ENCODE results near the gene ARVCF. TPM values are rescaled to one million over a fixed set of nuclear protein-coding genes. Genes with fewer than 3 reads are reported as not detected.

ARVCF gene
- total and polyA plus RNA-seq, 9 of the 15 experiments (the other 6 are each of a cell fraction or from before 2014, with no cell fraction given), result 0.03 to 97.4 (median 15.6) TPM

DNA sequence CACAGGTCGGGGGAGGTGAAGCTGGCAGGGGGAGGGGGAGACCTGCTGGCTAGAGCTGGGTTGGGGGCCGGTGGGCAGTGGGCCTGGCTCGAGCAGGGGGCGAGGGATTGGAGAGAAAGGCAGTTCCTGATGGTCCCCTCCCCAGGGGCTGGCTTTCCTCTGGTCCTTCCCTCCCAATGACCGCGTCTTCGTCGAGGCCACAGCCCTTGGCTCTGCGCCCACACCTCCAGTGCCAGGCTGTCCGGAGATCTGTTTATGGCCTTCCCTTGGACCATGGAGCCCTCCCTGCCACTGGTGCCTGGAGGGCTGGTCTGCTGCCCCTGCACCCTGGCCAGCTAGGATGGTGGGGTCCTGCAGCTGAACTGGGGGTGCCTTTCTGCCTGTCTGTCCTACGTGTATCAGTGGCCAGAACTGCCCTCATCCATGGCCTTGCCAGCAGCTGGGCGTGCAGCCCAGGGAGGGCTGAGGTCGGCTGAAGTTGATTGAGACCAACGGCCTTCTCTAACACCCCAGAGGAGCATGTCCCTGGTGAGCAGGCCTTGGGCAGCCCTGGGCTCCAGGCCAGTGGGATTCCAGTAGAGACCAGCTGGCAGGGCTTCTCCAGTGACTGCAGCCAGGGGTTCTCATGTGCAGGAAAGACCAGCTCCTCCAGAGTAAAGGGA is 16.6 kb upstream of the ARVCF start (continued):
- TF ChIP-seq, protein P1, sequence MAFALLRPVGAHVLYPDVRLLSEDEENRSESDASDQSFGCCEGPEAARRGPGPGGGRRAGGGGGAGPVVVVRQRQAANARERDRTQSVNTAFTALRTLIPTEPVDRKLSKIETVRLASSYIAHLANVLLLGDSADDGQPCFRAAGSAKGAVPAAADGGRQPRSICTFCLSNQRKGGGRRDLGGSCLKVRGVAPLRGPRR (CRISPR knock-in tag; IDR thresholded peaks at IDR 0.05), result no peak
- TF ChIP-seq MAFG (tag; conservative IDR thresholded peaks at IDR 0.05) (no peak), HNRNPL (IDR thresholded peaks at IDR 0.05; ENCODE audit: low read depth, low read length) (no peak), TEAD2 (tag; IDR thresholded peaks at IDR 0.05) (no peak), IRF2 (CRISPR knock-in tag; IDR thresholded peaks at IDR 0.05) (no peak), SIRT6 (IDR thresholded peaks at IDR 0.05; ENCODE audit: low read depth, low read length) (peak; percentile 74), DMBX1 (CRISPR knock-in tag; IDR thresholded peaks at IDR 0.05; ENCODE audit: borderline replicate concordance) (no peak), CBFA2T3 (IDR thresholded peaks at IDR 0.05) (no peak), SRSF9 (IDR thresholded peaks at IDR 0.05; ENCODE audit: borderline replicate concordance, low read depth, low read length) (no peak), TRIM28 (IDR thresholded peaks at IDR 0.05) (no peak), POLR2G (IDR thresholded peaks at IDR 0.05; ENCODE audit: low read depth, low read length) (peak; percentile 54)
- TF ChIP-seq, protein P2, sequence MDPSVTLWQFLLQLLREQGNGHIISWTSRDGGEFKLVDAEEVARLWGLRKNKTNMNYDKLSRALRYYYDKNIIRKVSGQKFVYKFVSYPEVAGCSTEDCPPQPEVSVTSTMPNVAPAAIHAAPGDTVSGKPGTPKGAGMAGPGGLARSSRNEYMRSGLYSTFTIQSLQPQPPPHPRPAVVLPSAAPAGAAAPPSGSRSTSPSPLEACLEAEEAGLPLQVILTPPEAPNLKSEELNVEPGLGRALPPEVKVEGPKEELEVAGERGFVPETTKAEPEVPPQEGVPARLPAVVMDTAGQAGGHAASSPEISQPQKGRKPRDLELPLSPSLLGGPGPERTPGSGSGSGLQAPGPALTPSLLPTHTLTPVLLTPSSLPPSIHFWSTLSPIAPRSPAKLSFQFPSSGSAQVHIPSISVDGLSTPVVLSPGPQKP (CRISPR knock-in tag; IDR thresholded peaks at IDR 0.05), result no peak
- TF ChIP-seq, protein P3, sequence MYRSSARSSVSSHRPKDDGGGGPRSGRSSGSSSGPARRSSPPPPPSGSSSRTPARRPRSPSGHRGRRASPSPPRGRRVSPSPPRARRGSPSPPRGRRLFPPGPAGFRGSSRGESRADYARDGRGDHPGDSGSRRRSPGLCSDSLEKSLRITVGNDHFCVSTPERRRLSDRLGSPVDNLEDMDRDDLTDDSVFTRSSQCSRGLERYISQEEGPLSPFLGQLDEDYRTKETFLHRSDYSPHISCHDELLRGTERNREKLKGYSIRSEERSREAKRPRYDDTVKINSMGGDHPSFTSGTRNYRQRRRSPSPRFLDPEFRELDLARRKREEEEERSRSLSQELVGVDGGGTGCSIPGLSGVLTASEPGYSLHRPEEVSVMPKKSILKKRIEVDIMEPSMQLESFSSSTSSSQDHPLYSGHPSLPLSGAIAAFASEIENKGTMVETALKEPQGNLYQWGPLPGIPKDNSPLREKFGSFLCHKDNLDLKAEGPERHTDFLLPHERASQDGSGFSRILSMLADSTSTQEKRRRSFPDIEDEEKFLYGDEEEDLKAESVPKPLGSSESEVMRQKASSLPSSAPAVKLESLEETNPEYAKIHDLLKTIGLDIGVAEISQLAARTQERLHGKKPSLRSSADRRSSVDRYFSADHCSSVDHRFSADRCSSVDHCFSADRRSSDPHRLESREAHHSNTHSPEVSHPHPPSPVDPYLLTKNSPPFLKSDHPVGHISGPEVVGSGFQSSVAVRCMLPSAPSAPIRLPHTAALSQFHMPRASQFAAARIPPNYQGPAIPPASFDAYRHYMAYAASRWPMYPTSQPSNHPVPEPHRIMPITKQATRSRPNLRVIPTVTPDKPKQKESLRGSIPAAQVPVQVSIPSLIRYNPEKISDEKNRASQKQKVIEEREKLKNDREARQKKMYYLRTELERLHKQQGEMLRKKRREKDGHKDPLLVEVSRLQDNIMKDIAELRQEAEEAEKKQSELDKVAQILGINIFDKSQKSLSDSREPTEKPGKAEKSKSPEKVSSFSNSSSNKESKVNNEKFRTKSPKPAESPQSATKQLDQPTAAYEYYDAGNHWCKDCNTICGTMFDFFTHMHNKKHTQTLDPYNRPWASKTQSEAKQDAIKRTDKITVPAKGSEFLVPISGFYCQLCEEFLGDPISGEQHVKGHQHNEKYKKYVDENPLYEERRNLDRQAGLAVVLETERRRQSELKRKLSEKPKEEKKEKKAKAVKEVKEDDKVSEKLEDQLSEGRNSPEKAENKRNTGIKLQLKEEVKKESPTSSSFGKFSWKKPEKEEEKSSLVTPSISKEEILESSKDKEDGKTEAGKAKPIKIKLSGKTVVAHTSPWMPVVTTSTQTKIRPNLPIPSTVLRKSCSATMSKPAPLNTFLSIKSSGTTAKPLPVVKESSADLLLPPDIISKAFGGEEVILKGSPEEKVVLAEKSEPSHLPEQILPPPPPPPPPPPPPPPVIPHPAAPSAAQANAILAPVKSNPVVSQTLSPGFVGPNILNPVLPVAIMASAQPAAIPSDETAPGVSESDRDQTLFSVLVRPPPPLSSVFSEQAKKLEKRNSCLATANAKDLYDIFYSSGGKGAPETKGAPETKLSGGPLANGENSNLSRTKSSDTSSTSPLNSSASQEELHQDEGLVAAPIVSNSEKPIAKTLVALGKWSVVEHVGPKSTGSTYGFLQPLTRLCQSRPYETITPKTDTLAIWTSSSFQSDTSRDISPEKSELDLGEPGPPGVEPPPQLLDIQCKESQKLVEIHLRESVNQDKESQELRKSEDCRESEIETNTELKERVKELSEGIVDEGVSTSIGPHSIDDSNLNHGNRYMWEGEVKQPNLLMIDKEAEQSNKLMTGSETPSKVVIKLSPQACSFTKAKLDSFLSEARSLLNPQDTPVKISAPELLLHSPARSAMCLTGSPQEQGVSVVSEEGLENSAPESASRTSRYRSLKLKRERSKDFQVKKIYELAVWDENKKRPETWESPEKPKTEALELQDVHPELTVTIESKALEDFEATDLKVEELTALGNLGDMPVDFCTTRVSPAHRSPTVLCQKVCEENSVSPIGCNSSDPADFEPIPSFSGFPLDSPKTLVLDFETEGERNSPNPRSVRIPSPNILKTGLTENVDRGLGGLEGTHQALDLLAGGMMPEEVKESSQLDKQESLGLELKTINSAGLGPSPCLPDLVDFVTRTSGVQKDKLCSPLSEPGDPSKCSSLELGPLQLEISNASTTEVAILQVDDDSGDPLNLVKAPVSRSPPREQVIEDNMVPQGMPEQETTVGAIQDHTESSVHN (IDR thresholded peaks at IDR 0.05; ENCODE audit: borderline replicate concordance in 1 of 2, low read depth in 1 of 2), result no peak
- TF ChIP-seq, protein P4, sequence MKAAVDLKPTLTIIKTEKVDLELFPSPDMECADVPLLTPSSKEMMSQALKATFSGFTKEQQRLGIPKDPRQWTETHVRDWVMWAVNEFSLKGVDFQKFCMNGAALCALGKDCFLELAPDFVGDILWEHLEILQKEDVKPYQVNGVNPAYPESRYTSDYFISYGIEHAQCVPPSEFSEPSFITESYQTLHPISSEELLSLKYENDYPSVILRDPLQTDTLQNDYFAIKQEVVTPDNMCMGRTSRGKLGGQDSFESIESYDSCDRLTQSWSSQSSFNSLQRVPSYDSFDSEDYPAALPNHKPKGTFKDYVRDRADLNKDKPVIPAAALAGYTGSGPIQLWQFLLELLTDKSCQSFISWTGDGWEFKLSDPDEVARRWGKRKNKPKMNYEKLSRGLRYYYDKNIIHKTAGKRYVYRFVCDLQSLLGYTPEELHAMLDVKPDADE (conservative IDR thresholded peaks at IDR 0.05; ENCODE audit: control insufficient read depth, low read depth, low read length), result no peak
- TF ChIP-seq, protein P5, sequence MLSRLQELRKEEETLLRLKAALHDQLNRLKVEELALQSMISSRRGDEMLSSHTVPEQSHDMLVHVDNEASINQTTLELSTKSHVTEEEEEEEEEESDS (CRISPR knock-in tag; IDR thresholded peaks at IDR 0.05), result no peak

All from K562 (cell line).